Neutrophil (primary cell): ENCODE data around the gene ITLN1.
A peak's percentile ranks its signal among the peaks of the same experiment; 100 is the strongest.
"Not testable (repeated sequence)": the region's sequence is repeated elsewhere in the genome, so short reads cannot be mapped to it uniquely, and the experiment has no call there.

Experiments used
- H3K27ac ChIP-seq: fragments of 200-600 bp; sonication (generic); 2 replicates; pipeline ENCODE4 v1.5.1; 2016; ENCODE audit warnings: mild to moderate bottlenecking, moderate library complexity
- H3K27me3 ChIP-seq: fragments of 200-600 bp; sonication (generic); 2 replicates; pipeline ENCODE4 v1.6.0; 2016; ENCODE audit warnings: mild to moderate bottlenecking
- H3K36me3 ChIP-seq: fragments of 200-600 bp; sonication (generic); 2 replicates; pipeline ENCODE4 v1.5.1; 2017
- H3K4me1 ChIP-seq, 2 experiments: fragments of 200-600 bp in 1 of 2; sonication (generic) in 1 of 2; 1 replicate in 1 of 2; 2 replicates in 1 of 2; pipeline versions ENCODE4 v1.5.1 to v1.6.1; 2013 to 2016; ENCODE audit warnings: low read depth in 1 of 2, low read length in 1 of 2, mild to moderate bottlenecking in 1 of 2, moderate library complexity in 1 of 2; ENCODE audit not compliant: control insufficient read depth in 1 of 2, insufficient read depth in 1 of 2
- H3K4me3 ChIP-seq, 2 experiments: fragments of 200-600 bp in 1 of 2; sonication (generic) in 1 of 2; 1 replicate in 1 of 2; 2 replicates in 1 of 2; pipeline ENCODE4 v1.5.1; 2013 to 2016; ENCODE audit warnings: low read depth in 1 of 2, low read length in 1 of 2, mild to moderate bottlenecking in 1 of 2, moderate library complexity in 1 of 2
- H3K9me3 ChIP-seq: fragments of 200-600 bp; sonication (generic); 2 replicates; pipeline ENCODE4 v1.5.1; 2016
- TF ChIP-seq, protein P1 (sequence below): fragments of 200-600 bp; sonication (generic); IDR thresholded peaks from 2 replicates; pipeline ENCODE4 v1.5.1; 2016; ENCODE audit warnings: antibody characterized with exemption

ITLN1 gene

DNA sequence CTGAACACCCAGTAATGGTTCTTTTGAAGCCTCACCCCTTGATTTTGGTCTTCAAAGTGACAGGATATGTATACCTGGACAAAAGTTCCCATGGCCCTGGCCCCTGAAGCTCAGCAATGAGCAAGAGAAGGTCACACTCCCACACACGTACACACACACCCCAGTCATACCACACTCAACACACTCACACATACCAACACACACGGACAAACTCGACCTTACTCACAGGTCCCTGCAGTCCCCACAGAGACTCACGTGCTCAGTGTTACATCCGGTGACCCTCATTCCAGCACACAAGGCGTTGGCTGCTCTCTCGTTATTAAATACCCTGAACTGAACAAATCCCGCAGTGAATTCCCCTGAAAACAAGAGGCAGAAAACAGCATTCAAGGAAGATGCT lies 5.9 kb downstream of the ITLN1 start:
- Histone ChIP-seq H3K9me3 (no peaks in the 10 kb centered on the region), H3K36me3 (no peaks in the 10 kb centered on the region), H3K27me3 (no peaks in the 10 kb centered on the region), H3K4me3 (no peak overlapping the region), H3K27ac (no peak overlapping the region), H3K4me1 (peaks cover 31 to 35% of the 10 kb centered on the region in 2 experiments)
- TF ChIP-seq, protein P1, sequence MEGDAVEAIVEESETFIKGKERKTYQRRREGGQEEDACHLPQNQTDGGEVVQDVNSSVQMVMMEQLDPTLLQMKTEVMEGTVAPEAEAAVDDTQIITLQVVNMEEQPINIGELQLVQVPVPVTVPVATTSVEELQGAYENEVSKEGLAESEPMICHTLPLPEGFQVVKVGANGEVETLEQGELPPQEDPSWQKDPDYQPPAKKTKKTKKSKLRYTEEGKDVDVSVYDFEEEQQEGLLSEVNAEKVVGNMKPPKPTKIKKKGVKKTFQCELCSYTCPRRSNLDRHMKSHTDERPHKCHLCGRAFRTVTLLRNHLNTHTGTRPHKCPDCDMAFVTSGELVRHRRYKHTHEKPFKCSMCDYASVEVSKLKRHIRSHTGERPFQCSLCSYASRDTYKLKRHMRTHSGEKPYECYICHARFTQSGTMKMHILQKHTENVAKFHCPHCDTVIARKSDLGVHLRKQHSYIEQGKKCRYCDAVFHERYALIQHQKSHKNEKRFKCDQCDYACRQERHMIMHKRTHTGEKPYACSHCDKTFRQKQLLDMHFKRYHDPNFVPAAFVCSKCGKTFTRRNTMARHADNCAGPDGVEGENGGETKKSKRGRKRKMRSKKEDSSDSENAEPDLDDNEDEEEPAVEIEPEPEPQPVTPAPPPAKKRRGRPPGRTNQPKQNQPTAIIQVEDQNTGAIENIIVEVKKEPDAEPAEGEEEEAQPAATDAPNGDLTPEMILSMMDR = no peak

DNA sequence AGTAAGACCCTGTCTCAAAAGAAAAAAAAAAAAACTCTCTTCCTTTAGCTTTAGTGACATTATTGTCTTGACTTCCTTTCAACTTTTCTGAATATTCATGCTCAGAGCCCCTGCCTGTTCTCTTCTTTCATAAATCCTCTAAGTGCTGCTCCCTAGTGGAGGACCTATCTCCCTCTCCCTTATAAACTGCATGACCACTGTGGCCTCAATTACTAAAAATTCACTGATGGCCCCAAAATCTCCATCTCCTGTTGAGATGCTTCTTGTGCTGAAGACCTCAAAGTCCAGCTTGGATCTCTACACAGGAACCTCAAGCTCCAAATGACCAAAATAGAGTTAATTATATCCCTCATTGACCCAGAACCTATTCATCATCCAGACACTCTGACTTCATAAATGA lies 7.8 kb downstream of the ITLN1 start:
- H3K36me3 ChIP-seq = no peaks in the 10 kb centered on the region
- no peak overlapping the region for H3K27ac ChIP-seq
- TF ChIP-seq, protein P1 = no peak
- H3K4me1 ChIP-seq = peaks cover 13 to 16% of the 10 kb centered on the region in 2 experiments
- H3K9me3 ChIP-seq = no peaks in the 10 kb centered on the region
- no peaks in the 10 kb centered on the region for H3K27me3 ChIP-seq
- H3K4me3 ChIP-seq = no peak overlapping the region

DNA sequence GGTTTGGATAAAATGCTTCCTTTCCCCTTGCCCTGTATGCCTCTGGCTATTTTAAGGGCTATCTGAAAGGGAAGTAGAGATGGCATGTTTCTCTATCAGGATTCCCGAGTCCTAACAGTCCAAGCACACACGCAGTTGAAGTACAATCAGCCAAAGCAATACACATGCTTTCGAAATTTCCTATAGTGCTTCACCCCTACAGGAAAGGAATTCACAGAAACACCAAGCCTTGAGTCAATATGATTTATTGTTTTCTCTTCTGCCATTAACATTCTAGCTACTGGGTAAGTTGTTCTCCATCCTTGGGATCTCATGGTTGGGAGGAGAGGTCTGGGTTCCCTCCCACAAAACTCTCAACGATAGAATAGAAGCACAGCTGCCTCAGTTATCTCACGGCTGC lies 8.7 kb downstream of the ITLN1 start:
- Histone ChIP-seq H3K36me3 (no peaks in the 10 kb centered on the region), H3K27ac (peak overlapping the region; percentile 54), H3K27me3 (no peaks in the 10 kb centered on the region), H3K4me1 (peaks cover 13 to 16% of the 10 kb centered on the region in 2 experiments), H3K4me3 (no peak overlapping the region), H3K9me3 (no peaks in the 10 kb centered on the region)
- TF ChIP-seq, protein P1 = no peak

DNA sequence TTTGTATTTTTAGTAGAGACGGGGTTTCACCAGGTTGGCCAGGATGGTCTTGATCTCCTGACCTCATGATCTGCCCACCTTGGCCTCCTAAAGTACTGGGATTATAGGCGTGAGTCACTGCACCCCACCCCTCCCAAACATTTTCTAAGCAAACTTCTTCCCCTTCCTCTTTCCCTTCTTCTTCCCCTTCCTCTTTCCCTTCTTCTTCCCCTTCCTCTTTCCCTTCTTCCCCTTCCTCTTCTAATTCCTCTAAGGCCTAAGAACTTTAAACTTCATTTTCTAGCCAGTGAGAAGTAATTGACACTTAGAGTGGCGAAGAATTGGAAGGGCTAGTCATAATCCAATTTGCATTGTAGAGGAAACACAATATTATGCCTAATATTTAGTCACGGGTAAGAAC lies 9.4 kb downstream of the ITLN1 start:
- not testable (repeated sequence) for H3K4me3 ChIP-seq, H3K9me3 ChIP-seq, H3K36me3 ChIP-seq, H3K27me3 ChIP-seq
- peaks cover 13 to 16% of the 10 kb centered on the region in 2 experiments for H3K4me1 ChIP-seq
- peak overlapping the region; percentile 54 for H3K27ac ChIP-seq

DNA sequence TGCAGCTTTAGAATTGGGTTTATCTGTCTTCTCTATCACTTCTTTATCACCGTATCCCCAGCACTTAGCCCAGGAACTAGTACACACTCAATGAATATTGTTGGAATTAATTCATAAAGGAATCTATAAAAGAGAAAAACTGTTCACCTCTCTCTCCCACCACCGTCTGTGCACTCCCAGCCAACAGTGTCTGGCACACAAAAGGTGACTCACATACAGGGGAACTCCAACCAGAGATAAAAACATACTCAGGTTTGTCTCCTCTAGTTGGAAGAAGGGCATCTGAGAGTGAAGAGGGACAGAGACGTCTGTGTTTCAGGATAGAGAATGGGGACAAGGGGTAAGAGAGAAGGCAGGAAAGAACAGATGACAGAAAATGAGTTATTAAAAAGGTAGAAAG lies 10.0 kb downstream of the ITLN1 start:
- Histone ChIP-seq H3K36me3 (no peaks in the 10 kb centered on the region), H3K27ac (peak overlapping the region; percentile 54), H3K4me3 (no peak overlapping the region), H3K27me3 (no peaks in the 10 kb centered on the region), H3K4me1 (peaks cover 17 to 21% of the 10 kb centered on the region in 2 experiments), H3K9me3 (no peaks in the 10 kb centered on the region)
- TF ChIP-seq, protein P1 = no peak

DNA sequence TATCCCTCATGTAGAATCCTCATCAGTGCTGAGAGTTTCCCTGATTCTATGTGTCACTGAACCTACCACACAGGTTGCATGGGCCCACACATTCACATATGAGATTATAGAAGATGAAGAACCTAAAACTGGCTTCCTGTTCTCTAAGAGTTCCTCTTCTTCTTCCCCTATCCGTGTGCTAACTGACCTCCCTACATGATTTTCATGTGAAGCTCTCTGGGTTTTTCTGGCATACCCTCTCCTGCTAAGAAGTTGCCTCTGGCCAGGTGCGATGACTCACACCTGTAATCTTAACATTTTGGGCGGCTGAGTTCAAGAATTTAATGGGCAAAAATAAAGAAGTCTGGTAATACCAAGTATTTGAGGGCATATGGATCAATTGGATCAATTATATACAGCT lies 16.8 kb downstream of the ITLN1 start:
- TF ChIP-seq, protein P1 = no peak
- H3K27ac ChIP-seq = peak overlapping the region; percentile 68

DNA sequence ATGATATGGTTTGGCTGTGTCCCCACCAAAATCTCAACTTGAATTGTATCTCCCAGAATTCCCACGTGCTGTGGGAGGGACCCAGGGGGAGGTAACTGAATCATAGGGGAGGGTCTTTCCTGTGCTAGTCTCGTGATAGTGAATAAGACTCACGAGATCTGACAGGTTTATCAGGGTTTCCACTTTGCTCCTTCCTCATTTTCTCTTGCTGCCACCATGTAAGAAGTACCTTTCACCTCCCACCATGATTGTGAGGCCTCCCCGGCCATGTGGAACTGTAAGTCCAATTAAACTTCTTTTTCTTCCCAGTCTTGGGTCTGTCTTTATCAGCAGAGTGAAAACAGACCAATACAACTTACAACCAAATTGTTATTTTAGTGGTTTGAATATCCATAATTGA lies 17.3 kb downstream of the ITLN1 start:
- not testable (repeated sequence) for H3K36me3 ChIP-seq, H3K27me3 ChIP-seq, H3K4me3 ChIP-seq, H3K9me3 ChIP-seq
- peaks cover 39 to 43% of the 10 kb centered on the region in 2 experiments for H3K4me1 ChIP-seq
- H3K27ac ChIP-seq = peak overlapping the region; percentile 68

More for the DNA sequence above, 16.8 kb downstream of the ITLN1 start:
- no peak overlapping the region for H3K4me3 ChIP-seq
- H3K36me3 ChIP-seq = no peaks in the 10 kb centered on the region
- H3K9me3 ChIP-seq = no peaks in the 10 kb centered on the region
- H3K27me3 ChIP-seq = no peaks in the 10 kb centered on the region
- peaks cover 34 to 38% of the 10 kb centered on the region in 2 experiments for H3K4me1 ChIP-seq
